Calu3 (cell line): ENCODE results near the gene MS4A4E. TPM values are rescaled to one million over a fixed set of nuclear protein-coding genes. Genes with fewer than 3 reads are reported as not detected.

ENCODE experiments used
- BruUV-seq: library from RNA; stranded (reverse); fragments of 400-500 nt; replicated peaks from 2 replicates; lab custom pipeline; 2021; lab: Mats Ljungman, UMichigan
- CTCF ChIA-PET: fragments of 300-600 bp; sonication (Branson Sonifier 250); formaldehyde crosslinking; loops from one replicate; lab custom pipeline; 2022; ENCODE audit warnings: antibody characterized with exemption; lab: Charles Lee
- DNase-seq: peaks from one replicate; pipeline ENCODE4 v3.0.0; 2022
- H3K27ac Mint-ChIP-seq: one replicate; pipeline ENCODE4 v1.8.0; 2022; ENCODE audit warnings: mixed read lengths; ENCODE audit not compliant: unreplicated experiment
- H3K27me3 Mint-ChIP-seq: one replicate; pipeline ENCODE4 v1.8.0; 2022; ENCODE audit warnings: mixed read lengths; ENCODE audit not compliant: unreplicated experiment
- H3K36me3 Mint-ChIP-seq: one replicate; pipeline ENCODE4 v1.8.0; 2022; ENCODE audit warnings: mild to moderate bottlenecking, moderate library complexity, mixed read lengths; ENCODE audit not compliant: insufficient read depth, unreplicated experiment
- H3K4me1 Mint-ChIP-seq: one replicate; pipeline ENCODE4 v1.8.0; 2022; ENCODE audit warnings: mild to moderate bottlenecking, low read depth, mixed read lengths; ENCODE audit not compliant: unreplicated experiment
- H3K4me3 Mint-ChIP-seq: one replicate; pipeline ENCODE4 v1.8.0; 2022; ENCODE audit warnings: mild to moderate bottlenecking, low read depth, moderate library complexity, mixed read lengths; ENCODE audit not compliant: unreplicated experiment
- H3K9me3 Mint-ChIP-seq: one replicate; pipeline ENCODE4 v1.8.0; 2022; ENCODE audit warnings: low read depth, mixed read lengths; ENCODE audit not compliant: unreplicated experiment
- CTCF ChIP-seq: fragments of 200-600 bp; IDR thresholded peaks from one replicate; pipeline ENCODE4 v1.8.0; 2022; ENCODE audit warnings: antibody characterized with exemption; ENCODE audit not compliant: unreplicated experiment
- intact Hi-C: fragments of 100-400 bp; cut with micrococcal nuclease; formaldehyde crosslinking; loops from one replicate; pipeline ENCODE4 v1.10.0; 2022; ENCODE audit not compliant: unreplicated experiment
- total RNA-seq: library from RNA; stranded (reverse); gene quantifications from 2 replicates; pipeline ENCODE4 v1.2.3, GENCODE V29; 2022

MS4A4E gene
- total RNA-seq, 1 experiment from 2014 or later: not detected

GRCh38 chr11:60165951-60166350 lies 77.0 kb downstream of the MS4A4E start:
- peaks cover 23% of the 10 kb centered on the region for H3K36me3 Mint-ChIP-seq
- peaks cover 51% of the 10 kb centered on the region for H3K4me1 Mint-ChIP-seq
- H3K27me3 Mint-ChIP-seq: no peaks in the 10 kb centered on the region
- intact Hi-C loops: no loop called here
- H3K27ac Mint-ChIP-seq: no peak overlapping the region
- CTCF ChIA-PET: no interaction called here
- BruUV-seq: no TSS peak
- DNase-seq: no peak
- H3K4me3 Mint-ChIP-seq: no peak overlapping the region
- H3K9me3 Mint-ChIP-seq: peaks cover 2% of the 10 kb centered on the region
- TF ChIP-seq CTCF: no peak

- H3K9me3 Mint-ChIP-seq: peaks cover 2% of the 10 kb centered on the region
- H3K36me3 Mint-ChIP-seq: peaks cover 22% of the 10 kb centered on the region
- no peak for DNase-seq
- H3K27ac Mint-ChIP-seq: no peak overlapping the region
- BruUV-seq: no TSS peak
- intact Hi-C loops: no loop called here
- TF ChIP-seq CTCF: no peak
- CTCF ChIA-PET: interaction anchor here (0.6 kb wide), 1 partner anchor 776 kb away, joined by 3 read pairs; no protein-coding TSS in a partner anchor
- H3K4me1 Mint-ChIP-seq: peaks cover 46% of the 10 kb centered on the region
- no peak overlapping the region for H3K4me3 Mint-ChIP-seq
- H3K27me3 Mint-ChIP-seq: no peaks in the 10 kb centered on the region
These were observed 77.4 kb downstream of the MS4A4E start for GRCh38 chr11:60165538-60165937.

- no peak for TF ChIP-seq CTCF
- Mint-ChIP-seq H3K27me3 (no peaks in the 10 kb centered on the region), H3K27ac (no peak overlapping the region), H3K36me3 (peaks cover 19% of the 10 kb centered on the region), H3K4me1 (peaks cover 37% of the 10 kb centered on the region), H3K4me3 (no peak overlapping the region), H3K9me3 (peaks cover 2% of the 10 kb centered on the region)
- BruUV-seq: no TSS peak
- no peak for DNase-seq
- intact Hi-C loops: no loop called here
- CTCF ChIA-PET: no interaction called here
These were observed 78.3 kb downstream of the MS4A4E start for GRCh38 chr11:60164550-60165075.

- no peak for TF ChIP-seq CTCF
- no TSS peak for BruUV-seq
- peaks cover 12% of the 10 kb centered on the region for H3K4me1 Mint-ChIP-seq
- H3K36me3 Mint-ChIP-seq: peaks cover 4% of the 10 kb centered on the region
- intact Hi-C loops: no loop called here
- H3K27me3 Mint-ChIP-seq: no peaks in the 10 kb centered on the region
- CTCF ChIA-PET: no interaction called here
- no peak overlapping the region for H3K4me3 Mint-ChIP-seq
- H3K27ac Mint-ChIP-seq: no peak overlapping the region
- no peak for DNase-seq
- peaks cover 2% of the 10 kb centered on the region for H3K9me3 Mint-ChIP-seq
These were observed 81.2 kb downstream of the MS4A4E start for GRCh38 chr11:60161766-60162165.
